K562 (cell line): ENCODE results near the gene KSR2. TPM values are rescaled to one million over a fixed set of nuclear protein-coding genes. Genes with fewer than 3 reads are reported as not detected.

Experiments used
- ATAC-seq: fragments of 200-7000 bp; cut with Tn5 transposase; 3 replicates; pipeline ENCODE4 v1.9.1; 2020; ENCODE audit warnings: moderate library complexity
- BruUV-seq: library from RNA; stranded (reverse); fragments of 400-500 nt; replicated peaks from 2 replicates; lab custom pipeline; 2021; lab: Mats Ljungman, UMichigan
- CTCF ChIA-PET: fragments of 300-600 bp; formaldehyde crosslinking; extraction: SDS; loops from one replicate; lab custom pipeline; 2021; ENCODE audit warnings: low intra/inter-chr PET ratio; lab: Yijun Ruan, JAX
- POLR2A ChIA-PET: fragments of 300-600, 350-650 bp; sonication (Branson Sonifier 250); formaldehyde crosslinking; extraction: SDS; loops from one replicate; lab custom pipeline; 2021; ENCODE audit warnings: antibody characterized with exemption, inconsistent platforms; lab: Yijun Ruan, JAX
- DNase-seq, 4 experiments: peaks; one replicate each; pipeline versions ENCODE4 v3.0.0 to v3.0.0-alpha.2; 2011 to 2018; ENCODE audit warnings: low spot score in 3 of 4, mixed read lengths in 3 of 4; ENCODE audit errors: extremely low read depth in 1 of 4
- FAIRE-seq: peaks from 2 replicates; lab custom pipeline; 2011; peaks lifted over from hg19 to GRCh38; lab: Jason Lieb, UNC
- H2AFZ ChIP-seq: 2 replicates; pipeline ENCODE4 v1.6.0; 2011; ENCODE audit warnings: low read depth, low read length, control low read depth, inconsistent platforms
- H3K27ac ChIP-seq: fragments of 200-600 bp; 3 replicates; pipeline ENCODE4 v1.8.0; 2011; ENCODE audit warnings: low read depth, mild to moderate bottlenecking, control low read depth, inconsistent platforms, low read length, moderate library complexity, mixed read lengths; ENCODE audit errors: extremely low read depth
- H3K27me3 ChIP-seq, 2 experiments: fragments of 300-600 bp in 1 of 2; 2 replicates in 1 of 2; 3 replicates in 1 of 2; pipeline versions ENCODE4 v1.6.0 to v1.8.0; 2011; ENCODE audit warnings: inconsistent platforms in 2 of 2, low read length in 2 of 2, mild to moderate bottlenecking in 1 of 2, mixed read lengths in 1 of 2, moderate library complexity in 1 of 2; ENCODE audit not compliant: control insufficient read depth in 2 of 2, insufficient read depth in 2 of 2
- H3K36me3 ChIP-seq: fragments of 300-600 bp; 3 replicates; pipeline ENCODE4 v1.8.0; 2011; ENCODE audit warnings: mild to moderate bottlenecking, low read length, inconsistent platforms; ENCODE audit not compliant: control insufficient read depth, insufficient read depth
- H3K4me1 ChIP-seq, 2 experiments: fragments of 200-600 bp in 1 of 2; replicated peaks in 1 of 2; 2 replicates in 1 of 2; 3 replicates in 1 of 2; pipeline versions ENCODE4 v1.5.1 to v1.8.0; 2011; ENCODE audit warnings: inconsistent platforms in 2 of 2, low read length in 2 of 2, mild to moderate bottlenecking in 1 of 2, mixed read lengths in 1 of 2, moderate library complexity in 1 of 2; ENCODE audit not compliant: control insufficient read depth in 2 of 2, insufficient read depth in 2 of 2
- H3K4me2 ChIP-seq: 2 replicates; pipeline ENCODE4 v1.6.1; 2011; ENCODE audit warnings: low read length, control low read depth, inconsistent platforms, mixed read lengths; ENCODE audit not compliant: insufficient read depth
- H3K4me3 ChIP-seq: fragments of 200-600 bp; sonication (generic), shearing (Covaris generic); 2 replicates; pipeline ENCODE4 v1.5.1; 2016; ENCODE audit warnings: control low read depth, inconsistent platforms
- H3K79me2 ChIP-seq: fragments of 200-600 bp; 3 replicates; pipeline ENCODE4 v1.8.0; 2011; ENCODE audit warnings: low read length, inconsistent platforms; ENCODE audit not compliant: control insufficient read depth, insufficient read depth
- H3K9ac ChIP-seq, 2 experiments: 2 replicates each; pipeline versions ENCODE4 v1.6.0 to v1.6.1; 2011; ENCODE audit warnings: low read depth in 2 of 2, low read length in 2 of 2, control low read depth in 1 of 2, inconsistent platforms in 1 of 2, mild to moderate bottlenecking in 1 of 2, mixed read lengths in 1 of 2; ENCODE audit not compliant: insufficient read depth in 1 of 2
- H3K9me1 ChIP-seq: one replicate; pipeline ENCODE4 v1.6.0; 2011; ENCODE audit warnings: inconsistent platforms, mild to moderate bottlenecking, low read length, moderate library complexity; ENCODE audit not compliant: control insufficient read depth, insufficient read depth
- H3K9me3 ChIP-seq: replicated peaks from 2 replicates; pipeline ENCODE4 v1.5.1; 2011; ENCODE audit warnings: low read depth, low read length, inconsistent platforms; ENCODE audit not compliant: control insufficient read depth, insufficient read depth
- H4K20me1 ChIP-seq: replicated peaks from 2 replicates; pipeline ENCODE4 v1.6.1; 2011; ENCODE audit warnings: low read length, inconsistent platforms, mixed read lengths; ENCODE audit not compliant: control insufficient read depth, insufficient read depth
- CBX3 ChIP-seq, 2 experiments: IDR thresholded peaks; 1 replicate in 1 of 2; 2 replicates in 1 of 2; pipeline ENCODE4 v1.6.1; 2012; ENCODE audit warnings: inconsistent platforms in 2 of 2, low read length in 2 of 2, borderline replicate concordance in 1 of 2, control low read depth in 1 of 2
- EP300 ChIP-seq: IDR thresholded peaks from 2 replicates; pipeline ENCODE4 v1.6.1; 2012; ENCODE audit warnings: low read length, improper control_type of control experiment
- FOXA3 ChIP-seq, 2 experiments: fragments of 450-650 bp in 1 of 2; sonication (generic) in 1 of 2; formaldehyde crosslinking; IDR thresholded peaks in 1 of 2; conservative IDR thresholded peaks in 1 of 2; 2 replicates each; pipeline versions ENCODE4 v1.4.0 to v1.8.0; 2020 to 2022; ENCODE audit warnings: mild to moderate bottlenecking in 2 of 2, missing genetic modification reagents in 1 of 2
- KLF6 ChIP-seq: fragments of 250-450 bp; sonication (Bioruptor Pico); IDR thresholded peaks from 2 replicates; pipeline ENCODE4 v1.4.0; 2020; ENCODE audit warnings: mild to moderate bottlenecking, moderate library complexity, borderline replicate concordance
- PCBP1 ChIP-seq: fragments of 200-400 bp; formaldehyde crosslinking; IDR thresholded peaks from 2 replicates; pipeline ENCODE4 v1.6.1; 2018; ENCODE audit warnings: mild to moderate bottlenecking, low read depth, low read length; ENCODE audit not compliant: poor library complexity, severe bottlenecking
- TFAM ChIP-seq: fragments of 250-450 bp; sonication (Bioruptor Pico); conservative IDR thresholded peaks from 2 replicates; pipeline ENCODE4 v1.5.0; 2021; ENCODE audit warnings: mild to moderate bottlenecking, moderate library complexity
- ZNF212 ChIP-seq: fragments of 450-650 bp; formaldehyde crosslinking; IDR thresholded peaks from 2 replicates; pipeline ENCODE4 v1.4.0; 2020; ENCODE audit warnings: mild to moderate bottlenecking
- ZNF436 ChIP-seq: fragments of 250-450, 450-650 bp; sonication (Bioruptor Pico); formaldehyde crosslinking; IDR thresholded peaks from 2 replicates; pipeline ENCODE4 v1.7.0; 2020; ENCODE audit warnings: mild to moderate bottlenecking
- ZNF717 ChIP-seq: fragments of 250-450 bp; sonication (Bioruptor Pico); IDR thresholded peaks from 2 replicates; pipeline ENCODE4 v1.5.0; 2021
- WGBS: fragments of 100-300 bp; shearing (Covaris generic); methylation state at CpG from one replicate; pipeline ENCODE4 v1.1.6; 2016; ENCODE audit warnings: low coverage, mixed read lengths; ENCODE audit not compliant: insufficient coverage; ENCODE audit errors: missing lambda C conversion rate; 5-methylcytosine and 5-hydroxymethylcytosine counted together
- in situ Hi-C: fragments of 300-500 bp; cut with MboI; formaldehyde crosslinking; loops from 4 replicates; pipeline ENCODE4 v1.15.0; 2018; ENCODE audit warnings: inconsistent platforms, mixed read lengths
- intact Hi-C: fragments of 100-400 bp; cut with micrococcal nuclease; formaldehyde crosslinking; loops from 2 replicates; pipeline ENCODE4 v1.14.2; 2022
- polyA plus RNA-seq, 8 experiments: library from polyadenylated mRNA; depleted of rRNA in 4 of 8; stranded (reverse) in 5 of 8; unstranded in 3 of 8; fragments of >200 nt; fragmentation: Nextera tagmentation in 2 of 8; fragmentation: Illumina TruSeq in 1 of 8; extraction: Ambion mirVana in 2 of 8; extraction: Trizol in 1 of 8; gene quantifications; 2 replicates each; pipeline versions ENCODE4 v1.2.1 to v1.2.3, GENCODE V29; 2011 to 2014; ENCODE audit warnings: inconsistent platforms in 1 of 8, missing spikeins in 1 of 8
- total RNA-seq, 7 experiments: library from RNA; depleted of rRNA in 6 of 7; stranded (reverse); fragments of >200 nt in 6 of 7; fragmentation: Illumina TruSeq in 2 of 7; extraction: Trizol in 2 of 7; gene quantifications; 2 replicates each; pipeline versions ENCODE4 v1.2.1 to v1.2.3, GENCODE V29; 2011 to 2021; ENCODE audit warnings: low replicate concordance in 1 of 7
- TF ChIP-seq, protein P1 (sequence below): sonication (generic); formaldehyde crosslinking; IDR thresholded peaks from 2 replicates; pipeline ENCODE4 v1.8.0; 2022; ENCODE audit warnings: mild to moderate bottlenecking, missing genetic modification reagents, borderline replicate concordance

KSR2 gene
- total and polyA plus RNA-seq, 9 of the 15 experiments (the other 6 are each of a cell fraction or from before 2014, with no cell fraction given), result not detected

DNA sequence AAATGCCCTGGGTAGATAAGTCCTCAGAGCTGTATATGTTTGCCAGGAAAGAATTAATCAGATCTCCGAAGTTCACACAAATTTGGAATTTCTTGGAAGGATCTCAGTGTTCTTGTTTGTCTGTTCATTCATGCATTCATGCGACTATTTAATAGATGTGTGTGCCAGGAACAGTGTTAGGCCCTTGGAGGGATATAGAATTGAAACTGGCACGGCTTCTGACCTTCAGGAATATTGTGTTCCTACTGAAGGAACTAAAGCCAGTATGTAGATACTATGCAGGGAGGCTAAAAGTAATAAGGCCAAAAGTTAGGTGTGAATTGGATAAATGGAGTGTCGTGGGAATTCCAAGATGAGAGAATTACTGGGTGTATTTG is 441.3 kb downstream of the KSR2 start:
- TF ChIP-seq, protein P1, sequence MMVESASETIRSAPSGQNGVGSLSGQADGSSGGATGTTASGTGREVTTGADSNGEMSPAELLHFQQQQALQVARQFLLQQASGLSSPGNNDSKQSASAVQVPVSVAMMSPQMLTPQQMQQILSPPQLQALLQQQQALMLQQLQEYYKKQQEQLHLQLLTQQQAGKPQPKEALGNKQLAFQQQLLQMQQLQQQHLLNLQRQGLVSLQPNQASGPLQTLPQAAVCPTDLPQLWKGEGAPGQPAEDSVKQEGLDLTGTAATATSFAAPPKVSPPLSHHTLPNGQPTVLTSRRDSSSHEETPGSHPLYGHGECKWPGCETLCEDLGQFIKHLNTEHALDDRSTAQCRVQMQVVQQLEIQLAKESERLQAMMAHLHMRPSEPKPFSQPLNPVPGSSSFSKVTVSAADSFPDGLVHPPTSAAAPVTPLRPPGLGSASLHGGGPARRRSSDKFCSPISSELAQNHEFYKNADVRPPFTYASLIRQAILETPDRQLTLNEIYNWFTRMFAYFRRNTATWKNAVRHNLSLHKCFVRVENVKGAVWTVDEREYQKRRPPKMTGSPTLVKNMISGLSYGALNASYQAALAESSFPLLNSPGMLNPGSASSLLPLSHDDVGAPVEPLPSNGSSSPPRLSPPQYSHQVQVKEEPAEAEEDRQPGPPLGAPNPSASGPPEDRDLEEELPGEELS (CRISPR knock-in tag), result no peak
- TF ChIP-seq ZNF717 (CRISPR knock-in tag), result no peak
- TF ChIP-seq FOXA3 (CRISPR knock-in tag; conservative IDR thresholded peaks at IDR 0.05 in 1 of 2, IDR thresholded peaks at IDR 0.05 in 1 of 2), result no peak
- no peak for TF ChIP-seq KLF6 (CRISPR knock-in tag)
- TF ChIP-seq ZNF436, result no peak
- no peak for TF ChIP-seq ZNF212
- TF ChIP-seq EP300, result no peak
- TF ChIP-seq PCBP1, result no peak
- no peak for TF ChIP-seq CBX3 (IDR thresholded peaks at IDR 0.05; ENCODE audit: borderline replicate concordance in 1 of 2, low read length in 2 of 2)
- TF ChIP-seq TFAM, result no peak
- FAIRE-seq, result no peak
- CTCF ChIA-PET, result no interaction called here

More for the DNA sequence above, 441.3 kb downstream of the KSR2 start:
- in situ Hi-C loops (no loop called here), intact Hi-C loops (no loop called here)
- Histone ChIP-seq H3K36me3 (no peaks in the 10 kb centered on the region), H3K27ac (no peak overlapping the region), H3K27me3 (peaks cover 2 to 18% of the 10 kb centered on the region in 2 experiments; a peak in 3 of 5 replicates), H3K4me3 (no peak overlapping the region), H2AFZ (no peak overlapping the region), H3K79me2 (no peaks in the 10 kb centered on the region), H3K9me1 (no peaks in the 10 kb centered on the region), H3K9me3 (no peaks in the 10 kb centered on the region), H3K4me1 (no peaks in the 10 kb centered on the region), H4K20me1 (no peaks in the 10 kb centered on the region), H3K4me2 (no peak overlapping the region), H3K9ac (no peak overlapping the region)
- DNase-seq (no peak), ATAC-seq (no peak)
- WGBS, result 0% methylated on average over 4 of the region's 4 CpGs
- POLR2A ChIA-PET, result no interaction called here
- no TSS peak for BruUV-seq
